Esophagus muscularis mucosa (tissue), 4 donors: Measurements from ENCODE around the gene GPC5. TPM values are rescaled to one million over a fixed set of nuclear protein-coding genes. Genes with fewer than 3 reads are reported as not detected.

Source experiments
- DNase-seq: peaks from one replicate; pipeline ENCODE4 v3.0.0-alpha.2; 2017; ENCODE audit errors: extremely low spot score
- H3K27ac ChIP-seq, 4 donors: fragments of 200-600 bp; sonication (generic); replicated peaks in 1 of 4; 1 replicate in 3 of 4; 2 replicates in 1 of 4; pipeline ENCODE4 v1.5.1; 2016 to 2019; ENCODE audit warnings: mild to moderate bottlenecking in 1 of 4
- H3K27me3 ChIP-seq, 4 donors: fragments of 200-600 bp; sonication (generic); one replicate each; pipeline versions ENCODE4 v1.5.1 to v1.6.0; 2016 to 2019
- H3K36me3 ChIP-seq, 4 donors: fragments of 200-600 bp; sonication (generic); one replicate each; pipeline ENCODE4 v1.5.1; 2016 to 2019
- H3K4me1 ChIP-seq, 4 donors: fragments of 200-600 bp; sonication (generic); one replicate each; pipeline ENCODE4 v1.5.1; 2016 to 2019
- H3K4me3 ChIP-seq, 4 donors: fragments of 200-600 bp; sonication (generic); 1 replicate in 2 of 4; 2 replicates in 2 of 4; pipeline ENCODE4 v1.5.1; 2016 to 2019; ENCODE audit warnings: mild to moderate bottlenecking in 4 of 4, moderate library complexity in 1 of 4
- H3K9me3 ChIP-seq, 4 donors: fragments of 200-600 bp; sonication (generic); 1 replicate in 3 of 4; 2 replicates in 1 of 4; pipeline ENCODE4 v1.5.1; 2016 to 2019
- EP300 ChIP-seq: sonication (generic); formaldehyde crosslinking; IDR thresholded peaks from one replicate; pipeline ENCODE4 v1.6.1; 2017; ENCODE audit warnings: antibody characterized with exemption
- POLR2A ChIP-seq: fragments of 450-650 bp; IDR thresholded peaks from one replicate; pipeline ENCODE4 v1.6.1; 2017; ENCODE audit warnings: antibody characterized with exemption, moderate library complexity, mild to moderate bottlenecking, low read depth
- POLR2AphosphoS5 ChIP-seq, 2 donors: sonication (generic); formaldehyde crosslinking; IDR thresholded peaks; one replicate each; pipeline ENCODE4 v1.6.1; 2017; ENCODE audit warnings: antibody characterized with exemption in 2 of 2
- WGBS: methylation state at CpG from one replicate; pipeline ENCODE4 v1.1.5; 2018; 5-methylcytosine and 5-hydroxymethylcytosine counted together
- intact Hi-C: fragments of 100-400 bp; cut with DNase I; formaldehyde crosslinking; loops from one replicate; pipeline ENCODE4 v1.15.1; 2023
- total RNA-seq, 4 donors: library from RNA; depleted of rRNA; stranded (reverse); fragments of >200 nt; gene quantifications; one replicate each; pipeline versions ENCODE4 v1.1.0 to v1.2.1, GENCODE V29; 2016
- TF ChIP-seq, protein P1 (sequence below), 3 experiments: fragments of 200-600 bp in 2 of 3; fragments of 450-650 bp in 1 of 3; sonication (generic) in 2 of 3; IDR thresholded peaks; one replicate each; pipeline ENCODE4 v1.5.1; 2017 to 2019; ENCODE audit warnings: antibody characterized with exemption in 3 of 3, mild to moderate bottlenecking in 2 of 3, moderate library complexity in 1 of 3

GPC5 gene
- total RNA-seq, 4 donors from 2014 or later: 0.13 to 0.42 (median 0.33) TPM; not detected in 1

GRCh38 chr13:91516799-91517198 is 118.4 kb downstream of the GPC5 start:
- 100% methylated on average over 3 of the region's 3 CpGs for WGBS
- TF ChIP-seq POLR2A: no peak
- TF ChIP-seq, protein P1, sequence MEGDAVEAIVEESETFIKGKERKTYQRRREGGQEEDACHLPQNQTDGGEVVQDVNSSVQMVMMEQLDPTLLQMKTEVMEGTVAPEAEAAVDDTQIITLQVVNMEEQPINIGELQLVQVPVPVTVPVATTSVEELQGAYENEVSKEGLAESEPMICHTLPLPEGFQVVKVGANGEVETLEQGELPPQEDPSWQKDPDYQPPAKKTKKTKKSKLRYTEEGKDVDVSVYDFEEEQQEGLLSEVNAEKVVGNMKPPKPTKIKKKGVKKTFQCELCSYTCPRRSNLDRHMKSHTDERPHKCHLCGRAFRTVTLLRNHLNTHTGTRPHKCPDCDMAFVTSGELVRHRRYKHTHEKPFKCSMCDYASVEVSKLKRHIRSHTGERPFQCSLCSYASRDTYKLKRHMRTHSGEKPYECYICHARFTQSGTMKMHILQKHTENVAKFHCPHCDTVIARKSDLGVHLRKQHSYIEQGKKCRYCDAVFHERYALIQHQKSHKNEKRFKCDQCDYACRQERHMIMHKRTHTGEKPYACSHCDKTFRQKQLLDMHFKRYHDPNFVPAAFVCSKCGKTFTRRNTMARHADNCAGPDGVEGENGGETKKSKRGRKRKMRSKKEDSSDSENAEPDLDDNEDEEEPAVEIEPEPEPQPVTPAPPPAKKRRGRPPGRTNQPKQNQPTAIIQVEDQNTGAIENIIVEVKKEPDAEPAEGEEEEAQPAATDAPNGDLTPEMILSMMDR (IDR thresholded peaks at IDR 0.05): no peak
- no peak for TF ChIP-seq POLR2AphosphoS5 (IDR thresholded peaks at IDR 0.05)
- TF ChIP-seq EP300: no peak
- DNase-seq: no peak
- H3K27ac ChIP-seq: no peak overlapping the region
- no peaks in the 10 kb centered on the region for H3K27me3 ChIP-seq
- H3K9me3 ChIP-seq: no peaks in the 10 kb centered on the region
- H3K4me1 ChIP-seq: no peaks in the 10 kb centered on the region
- no peaks in the 10 kb centered on the region for H3K36me3 ChIP-seq
- intact Hi-C loops: no loop called here
- no peak overlapping the region for H3K4me3 ChIP-seq

DNA sequence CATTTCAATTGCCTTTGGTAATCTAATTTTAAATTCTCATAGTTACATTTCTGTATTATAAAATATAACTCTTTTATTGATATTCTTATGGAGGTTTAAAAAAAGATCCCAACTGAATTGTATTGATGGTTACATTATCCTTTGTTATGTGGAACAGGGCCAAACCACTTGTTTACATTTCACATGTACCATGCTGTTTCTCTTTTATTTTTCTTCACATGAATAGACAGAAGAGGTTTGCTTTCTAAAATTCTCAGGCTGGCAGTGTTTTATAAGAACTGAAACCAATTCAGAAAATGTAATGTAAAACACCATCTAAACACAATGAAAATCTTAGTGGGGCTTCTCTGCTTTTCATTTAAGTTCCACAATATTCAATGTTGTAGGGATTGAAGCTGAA is 122.5 kb downstream of the GPC5 start:
- Histone ChIP-seq H3K9me3 (no peaks in the 10 kb centered on the region), H3K36me3 (no peaks in the 10 kb centered on the region), H3K4me1 (no peaks in the 10 kb centered on the region), H3K4me3 (no peak overlapping the region), H3K27ac (no peak overlapping the region), H3K27me3 (no peaks in the 10 kb centered on the region)
- no peak for TF ChIP-seq EP300
- no peak for TF ChIP-seq POLR2A
- no peak for TF ChIP-seq POLR2AphosphoS5 (IDR thresholded peaks at IDR 0.05)
- TF ChIP-seq, protein P1 (IDR thresholded peaks at IDR 0.05): no peak
- DNase-seq: no peak
- intact Hi-C loops: no loop called here

DNA sequence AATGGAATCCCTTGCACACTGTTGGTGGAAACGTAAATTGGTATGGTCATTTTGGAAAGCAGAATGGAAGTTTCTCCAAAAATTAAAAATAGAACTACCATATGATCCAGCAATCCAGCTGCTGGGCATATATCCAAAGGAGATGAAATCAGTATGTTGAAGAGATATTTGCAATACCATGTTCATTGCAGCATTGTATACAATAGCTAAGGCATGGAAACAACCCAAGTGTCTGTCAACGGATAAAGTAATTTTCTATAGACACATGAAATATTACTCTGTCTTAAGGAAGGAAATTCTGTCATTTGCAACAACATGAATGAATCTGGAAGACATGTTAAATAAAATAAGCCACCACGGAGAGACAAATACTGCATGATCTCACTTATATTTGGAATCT is 124.7 kb downstream of the GPC5 start:
- H3K9me3 ChIP-seq: no peaks in the 10 kb centered on the region
- no peaks in the 10 kb centered on the region for H3K36me3 ChIP-seq
- TF ChIP-seq POLR2A (no peak), EP300 (no peak), POLR2AphosphoS5 (IDR thresholded peaks at IDR 0.05) (no peak)
- TF ChIP-seq, protein P1 (IDR thresholded peaks at IDR 0.05): no peak
- DNase-seq: no peak
- intact Hi-C loops: no loop called here
- 40% methylated on average over 3 of the region's 3 CpGs for WGBS
- no peak overlapping the region for H3K4me3 ChIP-seq
- H3K27ac ChIP-seq: no peak overlapping the region
- no peaks in the 10 kb centered on the region for H3K4me1 ChIP-seq
- H3K27me3 ChIP-seq: no peaks in the 10 kb centered on the region

- intact Hi-C loops: no loop called here
- H3K9me3 ChIP-seq: no peaks in the 10 kb centered on the region
- TF ChIP-seq POLR2A: no peak
- TF ChIP-seq, protein P1 (IDR thresholded peaks at IDR 0.05): no peak
- TF ChIP-seq EP300: no peak
- no peak for TF ChIP-seq POLR2AphosphoS5 (IDR thresholded peaks at IDR 0.05)
- no peaks in the 10 kb centered on the region for H3K36me3 ChIP-seq
- no peak overlapping the region for H3K4me3 ChIP-seq
- no peak overlapping the region for H3K27ac ChIP-seq
- DNase-seq: no peak
- H3K4me1 ChIP-seq: no peaks in the 10 kb centered on the region
- 85% methylated on average over 3 of the region's 3 CpGs for WGBS
- H3K27me3 ChIP-seq: no peaks in the 10 kb centered on the region
These were observed 128.2 kb downstream of the GPC5 start for GRCh38 chr13:91526543-91527033.

- Histone ChIP-seq H3K27ac (no peak overlapping the region), H3K4me1 (no peaks in the 10 kb centered on the region), H3K36me3 (no peaks in the 10 kb centered on the region), H3K4me3 (no peak overlapping the region), H3K27me3 (no peaks in the 10 kb centered on the region), H3K9me3 (no peaks in the 10 kb centered on the region)
- WGBS: 76% methylated on average over 3 of the region's 3 CpGs
- no peak for DNase-seq
- no peak for TF ChIP-seq POLR2AphosphoS5 (IDR thresholded peaks at IDR 0.05)
- intact Hi-C loops: no loop called here
These were observed 131.5 kb downstream of the GPC5 start for GRCh38 chr13:91529739-91530482.
